Fibroblast of the aortic adventitia (primary cell): ENCODE measurements around the gene CCDC91. TPM values are rescaled to one million over a fixed set of nuclear protein-coding genes. Genes with fewer than 3 reads are reported as not detected.

Source experiments
- DNase-seq: peaks from one replicate; pipeline ENCODE4 v3.0.0-alpha.2; 2010; ENCODE audit warnings: low read depth
- H3K4me3 ChIP-seq: 2 replicates; pipeline ENCODE4 v1.5.1; 2011; ENCODE audit warnings: low read depth, mild to moderate bottlenecking, control low read depth, low read length, moderate library complexity
- total RNA-seq: library from RNA; depleted of rRNA; stranded (reverse); fragments of >200 nt; gene quantifications from 2 replicates; pipeline ENCODE4 v1.2.3, GENCODE V29; 2012; ENCODE audit warnings: low replicate concordance
- TF ChIP-seq, protein P1 (sequence below): IDR thresholded peaks from 2 replicates; pipeline ENCODE4 v1.5.1; 2011; ENCODE audit warnings: mild to moderate bottlenecking, low read length, control low read depth, inconsistent platforms; ENCODE audit not compliant: insufficient read depth

The CCDC91 gene
- total RNA-seq, 1 donor = 37.4 TPM

DNA sequence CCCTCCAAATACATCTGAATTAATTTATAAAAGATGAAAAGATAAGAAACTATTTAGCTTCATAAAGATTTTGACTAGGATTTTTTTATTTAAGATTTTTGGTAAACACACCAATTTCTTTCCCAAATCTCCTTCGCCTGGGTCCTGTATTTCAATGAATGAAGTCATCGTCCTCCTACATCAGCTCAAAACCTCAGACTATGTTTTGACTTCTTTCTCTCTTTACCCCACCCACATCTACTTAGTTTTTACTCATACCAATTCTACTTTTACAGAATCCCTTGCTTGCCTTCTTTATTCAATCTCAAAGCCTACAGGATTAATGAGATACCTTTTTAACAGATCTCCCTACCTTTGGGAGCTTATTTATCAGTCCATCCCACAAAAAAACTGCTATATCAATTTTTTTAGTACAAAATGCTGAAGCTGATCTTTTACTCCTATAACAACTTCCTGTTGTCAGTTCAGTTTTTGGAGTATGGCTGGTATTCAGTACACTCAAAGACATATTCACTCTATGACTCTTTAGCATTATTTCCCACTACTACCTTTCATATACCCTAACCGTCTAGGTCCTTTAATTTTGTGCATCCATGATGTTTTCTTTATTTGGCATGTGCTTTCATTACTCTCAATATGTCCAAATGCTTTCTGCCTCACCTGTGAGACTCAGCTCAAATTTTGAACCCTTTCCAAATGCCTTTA, 18.7 kb upstream of the CCDC91 start:
- TF ChIP-seq, protein P1, sequence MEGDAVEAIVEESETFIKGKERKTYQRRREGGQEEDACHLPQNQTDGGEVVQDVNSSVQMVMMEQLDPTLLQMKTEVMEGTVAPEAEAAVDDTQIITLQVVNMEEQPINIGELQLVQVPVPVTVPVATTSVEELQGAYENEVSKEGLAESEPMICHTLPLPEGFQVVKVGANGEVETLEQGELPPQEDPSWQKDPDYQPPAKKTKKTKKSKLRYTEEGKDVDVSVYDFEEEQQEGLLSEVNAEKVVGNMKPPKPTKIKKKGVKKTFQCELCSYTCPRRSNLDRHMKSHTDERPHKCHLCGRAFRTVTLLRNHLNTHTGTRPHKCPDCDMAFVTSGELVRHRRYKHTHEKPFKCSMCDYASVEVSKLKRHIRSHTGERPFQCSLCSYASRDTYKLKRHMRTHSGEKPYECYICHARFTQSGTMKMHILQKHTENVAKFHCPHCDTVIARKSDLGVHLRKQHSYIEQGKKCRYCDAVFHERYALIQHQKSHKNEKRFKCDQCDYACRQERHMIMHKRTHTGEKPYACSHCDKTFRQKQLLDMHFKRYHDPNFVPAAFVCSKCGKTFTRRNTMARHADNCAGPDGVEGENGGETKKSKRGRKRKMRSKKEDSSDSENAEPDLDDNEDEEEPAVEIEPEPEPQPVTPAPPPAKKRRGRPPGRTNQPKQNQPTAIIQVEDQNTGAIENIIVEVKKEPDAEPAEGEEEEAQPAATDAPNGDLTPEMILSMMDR = no peak
- peak; percentile 12 for DNase-seq
- no peak overlapping the region for H3K4me3 ChIP-seq

DNA sequence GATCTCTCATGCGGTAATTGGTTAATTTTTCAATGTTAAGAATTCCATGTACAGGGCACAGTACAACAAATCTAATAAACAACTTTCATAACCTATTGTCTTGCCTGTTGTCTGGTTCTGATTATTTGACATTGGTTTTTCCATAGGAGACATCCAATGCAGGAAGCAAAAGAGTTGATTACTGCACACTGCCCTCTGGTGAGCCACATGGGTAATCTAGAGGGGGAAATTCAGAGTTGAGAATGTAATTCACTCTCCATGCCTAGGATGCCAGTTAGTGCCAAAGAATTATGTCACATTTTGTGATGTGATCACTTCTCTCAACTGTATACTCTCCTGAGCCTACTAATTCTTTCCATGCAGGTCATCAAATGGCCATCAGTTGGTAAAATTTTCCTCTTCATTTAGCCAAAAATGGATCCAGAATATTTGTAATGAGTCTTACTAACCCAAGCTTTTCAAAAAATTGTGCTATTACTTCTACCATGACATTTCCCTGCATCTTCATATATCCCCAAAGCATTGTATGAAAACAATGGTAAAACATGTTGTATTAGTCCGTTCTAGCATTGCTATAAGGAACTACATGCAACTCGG, 17.7 kb upstream of the CCDC91 start:
- DNase-seq = peak; percentile 81
- TF ChIP-seq, protein P1 = peak; percentile 79
- H3K4me3 ChIP-seq = no peak overlapping the region

DNA sequence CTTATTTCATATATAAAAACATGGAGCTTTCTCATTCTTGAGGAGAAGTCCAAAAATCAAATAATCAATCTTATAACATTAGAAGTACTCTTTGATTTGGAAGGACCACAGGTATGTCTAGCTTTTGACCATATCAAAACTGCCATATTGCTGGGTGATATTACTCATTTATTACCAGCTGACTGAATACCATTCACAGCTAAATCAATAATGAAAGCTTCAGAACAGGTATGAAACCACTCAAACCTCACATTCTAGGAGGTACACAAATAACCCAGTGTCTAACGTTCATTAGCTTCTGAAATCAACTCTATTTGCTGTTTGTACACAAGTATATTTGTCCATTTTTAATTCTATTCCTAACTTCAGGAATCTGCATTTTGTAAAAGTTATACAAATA, 16.8 kb upstream of the CCDC91 start:
- TF ChIP-seq, protein P1 = no peak
- H3K4me3 ChIP-seq = no peak overlapping the region
- no peak for DNase-seq

DNA sequence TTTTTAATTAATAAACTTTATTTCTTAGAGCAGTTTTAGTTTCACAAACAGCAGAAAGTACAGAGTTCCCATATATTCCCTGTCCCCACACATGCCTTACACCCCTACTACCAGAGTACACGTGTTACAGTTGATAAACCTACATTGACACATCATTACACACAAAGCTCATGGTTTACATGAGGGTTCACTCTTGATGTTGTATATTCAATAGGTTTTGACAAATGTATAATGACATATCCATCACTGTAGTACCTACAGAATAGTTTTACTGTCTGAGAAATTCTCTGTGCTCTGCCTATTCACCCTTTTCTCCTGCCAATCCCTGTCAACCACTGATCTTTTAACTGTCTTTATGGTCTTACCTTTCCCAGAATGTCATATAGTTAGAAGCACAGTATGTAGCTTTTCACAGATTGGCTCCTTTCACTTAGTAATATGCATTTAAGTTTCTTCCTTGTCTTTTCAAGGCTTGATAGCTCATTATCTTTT, 15.1 kb upstream of the CCDC91 start:
- TF ChIP-seq, protein P1 = no peak

DNA sequence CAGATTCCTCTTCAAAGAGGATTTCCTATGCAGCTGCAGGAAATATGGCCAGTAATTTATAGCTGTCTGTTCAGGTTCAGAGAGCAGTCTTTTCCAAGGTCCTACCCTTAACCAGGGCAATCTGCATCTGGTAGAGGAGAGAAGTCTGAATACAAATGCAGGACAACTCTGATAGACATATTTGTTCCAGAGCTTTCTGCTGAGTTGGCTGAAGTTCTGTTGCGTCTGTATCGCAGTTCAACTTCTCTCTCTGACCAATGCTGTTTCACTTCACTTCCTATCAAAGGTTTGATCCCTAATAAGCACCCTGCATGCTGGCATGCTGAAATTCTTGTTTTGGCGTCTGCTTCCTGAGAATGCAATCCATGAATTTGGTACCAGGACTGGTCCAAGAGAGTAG, 14.0 kb upstream of the CCDC91 start:
- H3K4me3 ChIP-seq = no peak overlapping the region
- TF ChIP-seq, protein P1 = no peak
- no peak for DNase-seq

More for the DNA sequence above, 15.1 kb upstream of the CCDC91 start:
- DNase-seq = no peak
- H3K4me3 ChIP-seq = no peak overlapping the region

DNA sequence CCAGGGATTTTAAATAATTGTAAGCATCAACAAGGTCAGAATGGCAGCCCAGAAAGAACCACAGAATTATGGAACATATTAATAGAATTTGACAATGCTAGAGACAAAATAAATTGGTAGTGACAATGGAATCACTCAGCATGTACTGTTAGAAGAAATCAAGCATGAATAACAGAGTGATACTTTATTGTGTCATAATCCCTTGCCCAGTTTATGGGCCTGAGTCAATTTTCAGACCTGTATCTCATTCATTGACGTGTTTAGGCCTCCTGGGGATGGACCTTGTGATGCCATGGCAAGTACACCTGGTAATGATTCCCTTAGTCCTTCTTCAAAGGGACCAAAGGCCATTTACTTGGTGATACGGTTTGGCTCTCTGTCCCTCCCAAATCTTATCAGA, 12.8 kb upstream of the CCDC91 start:
- no peak for DNase-seq

More for the DNA sequence above, 12.8 kb upstream of the CCDC91 start:
- TF ChIP-seq, protein P1 = no peak
- no peak overlapping the region for H3K4me3 ChIP-seq
